HFFc6 (cell line): ENCODE results near the gene SLC38A11. TPM values are rescaled to one million over a fixed set of nuclear protein-coding genes. Genes with fewer than 3 reads are reported as not detected.

Experiments used
- DNase-seq: peaks from one replicate; pipeline ENCODE4 v3.0.0-alpha.2; 2018
- H3K27ac Mint-ChIP-seq: 2 replicates; pipeline ENCODE4 v1.8.0; 2020; ENCODE audit warnings: mild to moderate bottlenecking, mixed read lengths
- H3K27me3 Mint-ChIP-seq: 2 replicates; pipeline ENCODE4 v1.8.0; 2021; ENCODE audit warnings: mild to moderate bottlenecking, moderate library complexity, mixed read lengths; ENCODE audit not compliant: insufficient read depth
- H3K36me3 Mint-ChIP-seq: 2 replicates; pipeline ENCODE4 v1.8.0; 2021; ENCODE audit warnings: low read depth, mixed read lengths
- H3K4me1 Mint-ChIP-seq: 2 replicates; pipeline ENCODE4 v1.8.0; 2020; ENCODE audit warnings: low read depth, mixed read lengths
- H3K4me3 Mint-ChIP-seq: 2 replicates; pipeline ENCODE4 v1.8.0; 2020; ENCODE audit warnings: mild to moderate bottlenecking, moderate library complexity, mixed read lengths
- H3K9me3 Mint-ChIP-seq: 2 replicates; pipeline ENCODE4 v1.8.0; 2020; ENCODE audit warnings: mild to moderate bottlenecking, mixed read lengths
- total RNA-seq, 6 experiments: library from RNA; stranded (reverse); fragmentation: NEBNext Ultra II Directional; extraction: Animal tissue kit (Norgen Biotek cat#: 25700); gene quantifications; 2 replicates in 1 of 6; 3 replicates in 5 of 6; pipeline ENCODE4 v1.2.3, GENCODE V29; 2021
- TF ChIP-seq, protein P1 (sequence below): fragments of 200-600 bp; sonication (generic); IDR thresholded peaks from 2 replicates; pipeline ENCODE4 v1.5.0; 2021; ENCODE audit warnings: antibody characterized with exemption, mild to moderate bottlenecking

Gene SLC38A11
- total RNA-seq, 6 experiments from 2014 or later: 2.1 to 3.0 (median 2.5) TPM

DNA sequence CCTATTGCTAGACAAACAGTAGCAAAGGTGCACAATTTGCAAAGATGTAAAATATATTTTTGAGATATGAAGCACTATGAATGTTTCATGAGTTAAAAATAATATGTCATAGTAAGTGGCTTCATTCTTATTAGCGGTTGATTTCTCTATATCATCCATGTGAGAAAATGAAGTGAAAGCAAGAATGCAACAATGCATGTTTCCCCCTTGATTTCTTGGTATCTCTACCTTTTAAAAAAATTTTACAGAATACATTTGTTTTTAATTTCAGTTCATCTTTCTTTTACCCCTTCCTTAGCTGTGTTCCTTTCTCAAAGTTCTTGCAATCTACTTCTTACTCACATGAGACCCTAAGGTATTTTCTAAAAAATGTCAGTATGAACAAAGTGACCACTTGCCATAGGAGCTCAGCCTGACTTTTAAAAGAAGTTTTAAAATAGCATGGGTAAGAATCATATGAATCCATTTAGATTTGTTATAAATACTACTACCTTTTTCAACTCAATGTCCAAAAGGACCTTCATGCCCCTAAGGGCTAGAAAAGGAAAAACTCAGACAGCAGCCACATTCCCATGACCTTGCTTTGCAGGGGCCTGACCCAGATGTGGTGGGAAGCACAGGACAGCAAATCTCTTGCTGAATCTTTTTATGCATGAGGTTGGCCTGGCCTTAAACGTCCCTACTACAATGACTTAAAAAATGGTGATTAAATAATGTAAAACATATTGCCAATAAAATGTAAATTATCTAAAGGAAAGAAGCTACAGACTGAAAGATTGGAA lies 14.8 kb upstream of the SLC38A11 start:
- no peak overlapping the region for H3K4me3 Mint-ChIP-seq
- H3K27ac Mint-ChIP-seq: no peak overlapping the region
- TF ChIP-seq, protein P1, sequence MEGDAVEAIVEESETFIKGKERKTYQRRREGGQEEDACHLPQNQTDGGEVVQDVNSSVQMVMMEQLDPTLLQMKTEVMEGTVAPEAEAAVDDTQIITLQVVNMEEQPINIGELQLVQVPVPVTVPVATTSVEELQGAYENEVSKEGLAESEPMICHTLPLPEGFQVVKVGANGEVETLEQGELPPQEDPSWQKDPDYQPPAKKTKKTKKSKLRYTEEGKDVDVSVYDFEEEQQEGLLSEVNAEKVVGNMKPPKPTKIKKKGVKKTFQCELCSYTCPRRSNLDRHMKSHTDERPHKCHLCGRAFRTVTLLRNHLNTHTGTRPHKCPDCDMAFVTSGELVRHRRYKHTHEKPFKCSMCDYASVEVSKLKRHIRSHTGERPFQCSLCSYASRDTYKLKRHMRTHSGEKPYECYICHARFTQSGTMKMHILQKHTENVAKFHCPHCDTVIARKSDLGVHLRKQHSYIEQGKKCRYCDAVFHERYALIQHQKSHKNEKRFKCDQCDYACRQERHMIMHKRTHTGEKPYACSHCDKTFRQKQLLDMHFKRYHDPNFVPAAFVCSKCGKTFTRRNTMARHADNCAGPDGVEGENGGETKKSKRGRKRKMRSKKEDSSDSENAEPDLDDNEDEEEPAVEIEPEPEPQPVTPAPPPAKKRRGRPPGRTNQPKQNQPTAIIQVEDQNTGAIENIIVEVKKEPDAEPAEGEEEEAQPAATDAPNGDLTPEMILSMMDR: no peak
- peaks cover 33% of the 10 kb centered on the region for H3K36me3 Mint-ChIP-seq
- H3K4me1 Mint-ChIP-seq: peaks cover 75% of the 10 kb centered on the region
- no peak for DNase-seq
- peaks cover 19% of the 10 kb centered on the region for H3K9me3 Mint-ChIP-seq
- no peaks in the 10 kb centered on the region for H3K27me3 Mint-ChIP-seq

GRCh38 chr2:164967781-164968228 lies 12.5 kb upstream of the SLC38A11 start:
- Mint-ChIP-seq H3K27ac (peak overlapping the region; percentile 90), H3K36me3 (peaks cover 33% of the 10 kb centered on the region), H3K4me1 (peaks cover 76% of the 10 kb centered on the region), H3K4me3 (peak overlapping the region; percentile 41), H3K27me3 (no peaks in the 10 kb centered on the region), H3K9me3 (peaks cover 19% of the 10 kb centered on the region)
- TF ChIP-seq, protein P1: no peak
- peak; percentile 99 for DNase-seq

DNA sequence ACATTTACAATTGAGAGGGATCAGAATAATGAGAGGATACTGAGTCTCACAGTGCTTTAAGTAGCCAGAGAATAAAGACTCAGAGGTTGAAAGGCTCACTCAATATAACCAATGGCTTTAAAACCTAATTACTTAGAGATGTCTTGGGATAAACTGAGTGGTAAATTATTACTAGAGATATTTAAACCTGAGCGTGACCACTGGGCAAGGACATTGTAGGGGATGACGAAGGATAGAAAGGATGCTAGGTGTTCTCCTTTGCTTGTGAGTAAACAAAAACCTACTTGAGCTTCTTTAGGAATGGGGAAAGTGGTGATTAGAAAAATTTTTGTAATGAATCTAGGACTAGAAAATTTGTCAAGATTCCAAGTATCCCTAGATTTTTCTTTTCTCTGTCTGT lies 12.0 kb upstream of the SLC38A11 start:
- peaks cover 76% of the 10 kb centered on the region for H3K4me1 Mint-ChIP-seq
- peak overlapping the region; percentile 90 for H3K27ac Mint-ChIP-seq
- no peaks in the 10 kb centered on the region for H3K27me3 Mint-ChIP-seq
- no peak overlapping the region; the same call in 1 of the 2 replicates for H3K4me3 Mint-ChIP-seq
- TF ChIP-seq, protein P1: no peak
- H3K9me3 Mint-ChIP-seq: peaks cover 19% of the 10 kb centered on the region
- DNase-seq: no peak
- peaks cover 33% of the 10 kb centered on the region for H3K36me3 Mint-ChIP-seq

GRCh38 chr2:164964700-164965099 lies 9.4 kb upstream of the SLC38A11 start:
- Mint-ChIP-seq H3K4me3 (no peak overlapping the region), H3K36me3 (peaks cover 20% of the 10 kb centered on the region), H3K27ac (peak overlapping the region; percentile 34), H3K9me3 (peaks cover 19% of the 10 kb centered on the region), H3K27me3 (no peaks in the 10 kb centered on the region), H3K4me1 (peaks cover 59% of the 10 kb centered on the region)
- no peak for DNase-seq
- TF ChIP-seq, protein P1: no peak

DNA sequence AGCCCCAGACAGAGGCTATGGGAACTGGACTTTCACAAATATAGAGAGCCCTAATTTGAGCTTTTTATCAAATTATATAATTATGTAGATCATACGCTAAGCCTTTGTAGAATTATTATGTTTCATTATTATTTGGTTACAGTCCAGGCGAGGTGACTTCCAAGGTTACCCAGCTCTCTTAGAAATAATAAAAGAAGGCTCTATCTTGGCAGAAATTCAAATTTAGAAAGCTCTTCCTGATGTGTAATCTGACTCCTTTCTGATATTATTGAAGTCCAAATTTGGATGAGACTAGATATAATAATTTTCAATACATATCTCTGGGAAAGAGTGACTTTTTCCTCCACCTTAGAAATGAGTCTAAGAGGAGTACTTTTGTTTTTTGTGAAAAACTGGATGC lies 4.8 kb upstream of the SLC38A11 start:
- Mint-ChIP-seq H3K27me3 (no peaks in the 10 kb centered on the region), H3K36me3 (no peaks in the 10 kb centered on the region), H3K27ac (no peak overlapping the region), H3K4me3 (no peak overlapping the region), H3K9me3 (no peaks in the 10 kb centered on the region), H3K4me1 (peaks cover 31% of the 10 kb centered on the region)
- no peak for DNase-seq
- TF ChIP-seq, protein P1: no peak
